VCaP (cell line): Measurements from ENCODE around the gene PI16.

Experiments
- H3K27ac ChIP-seq: fragments of 450-650 bp; 2 replicates; pipeline ENCODE4 v1.5.1; 2017
- CTCF ChIP-seq: fragments of 450-650 bp; conservative IDR thresholded peaks from 2 replicates; pipeline ENCODE4 v1.5.1; 2017; ENCODE audit warnings: mild to moderate bottlenecking, moderate library complexity

Gene PI16

GRCh38 chr6:36929152-36929551, 25.4 kb upstream of the PI16 start:
- no peak for TF ChIP-seq CTCF

GRCh38 chr6:36929607-36930006, 24.9 kb upstream of the PI16 start:
- no peak overlapping the region for H3K27ac ChIP-seq
- no peak for TF ChIP-seq CTCF

More at GRCh38 chr6:36929152-36929551, 25.4 kb upstream of the PI16 start:
- H3K27ac ChIP-seq: no peak overlapping the region

GRCh38 chr6:36930483-36930882, 24.1 kb upstream of the PI16 start:
- no peak for TF ChIP-seq CTCF
- no peak overlapping the region for H3K27ac ChIP-seq

GRCh38 chr6:36933102-36933501, 21.4 kb upstream of the PI16 start:
- TF ChIP-seq CTCF: no peak
- no peak overlapping the region for H3K27ac ChIP-seq

- no peak for TF ChIP-seq CTCF
- no peak overlapping the region for H3K27ac ChIP-seq
Measured at GRCh38 chr6:36933519-36933918, 21.0 kb upstream of the PI16 start.

GRCh38 chr6:36934901-36935300, 19.6 kb upstream of the PI16 start:
- TF ChIP-seq CTCF: no peak
- no peak overlapping the region for H3K27ac ChIP-seq

- H3K27ac ChIP-seq: no peak overlapping the region
- TF ChIP-seq CTCF: no peak
Measured at GRCh38 chr6:36936824-36937223, 17.7 kb upstream of the PI16 start.

- no peak overlapping the region for H3K27ac ChIP-seq
- no peak for TF ChIP-seq CTCF
Measured at GRCh38 chr6:36937896-36938295, 16.6 kb upstream of the PI16 start.
